Stomach (tissue), 4 donors: Measurements from ENCODE around the gene DDI2.

Experiments used
- CTCF ChIP-seq, 7 experiments: fragments of 450-650 bp in 4 of 7; fragments of 200-600 bp in 3 of 7; sonication (generic) in 3 of 7; IDR thresholded peaks; one replicate each; pipeline ENCODE4 v1.5.1; 2016 to 2019; ENCODE audit warnings: antibody characterized with exemption in 7 of 7, control low read depth in 2 of 7, mild to moderate bottlenecking in 1 of 7
- POLR2A ChIP-seq, 4 donors: fragments of 450-650 bp; IDR thresholded peaks; one replicate each; pipeline ENCODE4 v1.6.1; 2016; ENCODE audit warnings: antibody characterized with exemption in 4 of 4, control low read depth in 2 of 4, mild to moderate bottlenecking in 1 of 4, moderate library complexity in 1 of 4
- POLR2AphosphoS5 ChIP-seq, 3 donors: sonication (generic); formaldehyde crosslinking; IDR thresholded peaks; one replicate each; pipeline ENCODE4 v1.6.1; 2016; ENCODE audit warnings: antibody characterized with exemption in 3 of 3

- TF ChIP-seq CTCF (IDR thresholded peaks at IDR 0.05) (no peak), POLR2AphosphoS5 (IDR thresholded peaks at IDR 0.05) (no peak), POLR2A (IDR thresholded peaks at IDR 0.05) (no peak)
Observed at GRCh38 chr1:15708486-15709137, 91.4 kb downstream of the DDI2 start.
